ENCODE results near the gene CCDC57.

Gene CCDC57

DNA sequence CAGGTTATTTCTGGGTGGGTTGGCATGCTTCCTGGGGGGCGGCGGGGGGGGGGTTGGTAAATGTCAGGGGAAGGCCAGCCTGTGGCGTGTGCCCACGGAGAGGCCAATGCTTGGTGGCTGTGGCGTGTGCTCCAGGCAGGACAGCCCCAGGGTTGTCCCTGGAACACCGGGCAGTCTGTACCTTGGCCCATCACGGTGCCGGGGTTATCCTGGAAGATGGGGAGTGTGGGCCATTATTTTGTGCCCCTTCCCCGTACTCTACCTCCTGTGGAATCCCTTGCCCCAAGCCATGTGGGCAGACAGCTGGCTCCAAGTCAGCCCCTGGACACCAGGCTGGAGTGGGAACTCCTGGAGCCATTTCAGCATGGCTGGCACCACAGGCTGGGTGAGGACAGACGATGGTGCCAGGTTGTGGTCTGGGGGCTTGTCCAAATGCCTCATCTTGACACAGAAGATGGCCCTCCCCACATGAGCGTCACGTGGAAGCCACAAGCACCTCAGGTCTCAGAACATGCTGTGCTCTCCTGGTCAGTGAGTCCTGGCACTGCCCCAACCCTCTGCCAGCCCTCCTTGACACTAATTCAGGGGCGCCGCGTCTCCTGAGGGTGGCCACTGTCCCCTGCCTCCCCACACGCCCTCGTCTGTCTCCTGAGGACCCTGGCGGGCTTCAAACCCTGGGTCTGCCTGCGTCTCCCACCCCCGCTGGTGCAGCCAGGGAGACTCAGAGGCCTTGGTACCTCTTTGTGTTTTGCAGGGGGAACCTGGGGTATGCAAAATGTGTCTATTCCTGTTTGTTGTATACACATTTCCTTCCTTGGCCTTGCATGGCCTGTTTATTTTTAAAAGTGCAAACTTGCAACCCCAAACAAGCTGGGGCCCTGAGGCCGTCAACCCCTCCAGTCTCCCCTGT lies 20.5 kb upstream of the CCDC57 start:
- H3K4me3 ChIP-seq (ENCODE audit: low read depth, low read length): peak overlapping the region; percentile 22
- peak; percentile 50 for DNase-seq (ENCODE audit: low read depth)
- TF ChIP-seq, protein P1, sequence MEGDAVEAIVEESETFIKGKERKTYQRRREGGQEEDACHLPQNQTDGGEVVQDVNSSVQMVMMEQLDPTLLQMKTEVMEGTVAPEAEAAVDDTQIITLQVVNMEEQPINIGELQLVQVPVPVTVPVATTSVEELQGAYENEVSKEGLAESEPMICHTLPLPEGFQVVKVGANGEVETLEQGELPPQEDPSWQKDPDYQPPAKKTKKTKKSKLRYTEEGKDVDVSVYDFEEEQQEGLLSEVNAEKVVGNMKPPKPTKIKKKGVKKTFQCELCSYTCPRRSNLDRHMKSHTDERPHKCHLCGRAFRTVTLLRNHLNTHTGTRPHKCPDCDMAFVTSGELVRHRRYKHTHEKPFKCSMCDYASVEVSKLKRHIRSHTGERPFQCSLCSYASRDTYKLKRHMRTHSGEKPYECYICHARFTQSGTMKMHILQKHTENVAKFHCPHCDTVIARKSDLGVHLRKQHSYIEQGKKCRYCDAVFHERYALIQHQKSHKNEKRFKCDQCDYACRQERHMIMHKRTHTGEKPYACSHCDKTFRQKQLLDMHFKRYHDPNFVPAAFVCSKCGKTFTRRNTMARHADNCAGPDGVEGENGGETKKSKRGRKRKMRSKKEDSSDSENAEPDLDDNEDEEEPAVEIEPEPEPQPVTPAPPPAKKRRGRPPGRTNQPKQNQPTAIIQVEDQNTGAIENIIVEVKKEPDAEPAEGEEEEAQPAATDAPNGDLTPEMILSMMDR (IDR thresholded peaks at IDR 0.05; ENCODE audit: low read depth, low read length, missing control alignments): no peak

DNA sequence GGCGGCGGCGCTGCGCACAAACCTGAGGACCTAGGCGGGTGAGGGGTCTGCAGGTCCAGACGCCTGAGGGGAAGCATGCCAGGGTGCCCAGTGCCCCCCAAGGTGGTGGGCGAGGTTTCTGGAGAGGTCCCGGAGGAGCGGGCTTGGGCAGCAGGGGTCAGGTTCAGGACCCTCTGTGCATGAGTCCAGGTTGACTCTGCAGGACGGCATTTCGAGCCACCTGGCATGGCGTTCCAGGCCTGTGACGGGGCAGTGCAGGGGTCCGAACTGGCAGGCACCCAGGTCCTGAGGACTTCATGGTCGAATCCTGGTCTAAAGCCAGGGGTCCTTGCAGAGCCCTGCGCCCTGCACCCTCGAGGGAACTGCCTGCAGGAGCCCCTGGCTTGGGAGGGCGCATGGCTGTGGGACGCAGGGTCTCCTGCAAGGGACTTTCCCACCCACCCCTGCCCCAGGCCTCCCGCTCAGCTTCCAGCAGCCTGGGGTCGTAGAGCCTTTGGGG lies 19.7 kb upstream of the CCDC57 start:
- TF ChIP-seq, protein P1 (IDR thresholded peaks at IDR 0.05; ENCODE audit: low read depth, low read length, missing control alignments): no peak
- no peak for DNase-seq (ENCODE audit: low read depth)
- peak overlapping the region; percentile 94 for H3K4me3 ChIP-seq (ENCODE audit: low read depth, low read length)

DNA sequence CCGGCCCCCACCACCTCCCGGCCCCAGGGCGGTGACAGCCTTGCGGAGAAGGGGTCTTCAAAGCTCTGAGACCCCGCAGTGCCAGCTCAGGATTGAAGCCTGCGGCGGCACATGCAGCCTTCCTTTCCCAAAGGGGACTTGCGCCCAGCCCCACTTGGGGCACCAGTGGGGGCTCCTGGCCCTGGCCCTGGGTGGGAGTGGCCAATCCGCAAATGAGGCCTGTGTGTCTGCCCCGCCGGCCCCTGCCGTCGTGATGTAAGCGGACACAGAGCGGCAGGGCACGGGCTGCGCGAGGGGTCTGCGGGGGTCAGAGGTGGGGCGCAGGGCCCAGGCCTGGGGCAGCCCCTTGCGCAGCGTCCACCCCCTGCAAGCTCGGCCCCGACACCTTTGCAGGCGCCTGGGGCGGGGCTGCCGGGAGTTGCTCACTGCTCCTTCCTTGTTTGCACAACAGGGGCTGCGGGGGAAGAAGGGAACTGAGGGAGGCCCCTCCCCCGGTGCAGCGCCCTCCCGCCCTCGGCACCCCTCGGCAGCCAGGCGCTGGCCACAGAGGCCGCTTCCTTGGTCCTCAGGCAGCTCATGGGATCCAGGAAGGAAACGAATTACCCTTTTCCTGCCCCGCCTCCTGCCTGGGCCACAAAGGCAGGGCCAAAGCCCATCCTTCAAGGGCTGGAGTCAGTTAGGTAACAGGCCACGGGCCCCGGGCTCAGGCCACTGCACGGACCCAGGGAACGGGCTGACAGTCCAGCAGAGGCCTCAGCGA lies 19.1 kb upstream of the CCDC57 start:
- TF ChIP-seq, protein P1 (IDR thresholded peaks at IDR 0.05; ENCODE audit: low read depth, low read length, missing control alignments): no peak
- DNase-seq (ENCODE audit: low read depth): no peak
- peak overlapping the region; percentile 94 for H3K4me3 ChIP-seq (ENCODE audit: low read depth, low read length)

DNA sequence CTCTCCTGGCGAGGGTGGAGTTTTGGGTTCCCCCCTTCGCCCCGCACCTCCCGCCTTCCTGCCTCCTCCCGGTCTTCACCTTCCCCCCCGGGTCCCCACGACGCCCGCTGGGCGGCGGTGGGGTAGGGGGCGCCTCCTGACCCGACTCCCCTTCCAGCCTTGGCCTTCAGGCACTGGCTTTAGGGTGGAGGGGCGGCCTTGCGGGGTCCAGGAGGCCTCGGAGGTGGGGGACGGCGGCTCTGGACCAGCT lies 18.6 kb upstream of the CCDC57 start:
- peak overlapping the region; percentile 94 for H3K4me3 ChIP-seq (ENCODE audit: low read depth, low read length)
- TF ChIP-seq, protein P1 (IDR thresholded peaks at IDR 0.05; ENCODE audit: low read depth, low read length, missing control alignments): no peak
- no peak for DNase-seq (ENCODE audit: low read depth)

DNA sequence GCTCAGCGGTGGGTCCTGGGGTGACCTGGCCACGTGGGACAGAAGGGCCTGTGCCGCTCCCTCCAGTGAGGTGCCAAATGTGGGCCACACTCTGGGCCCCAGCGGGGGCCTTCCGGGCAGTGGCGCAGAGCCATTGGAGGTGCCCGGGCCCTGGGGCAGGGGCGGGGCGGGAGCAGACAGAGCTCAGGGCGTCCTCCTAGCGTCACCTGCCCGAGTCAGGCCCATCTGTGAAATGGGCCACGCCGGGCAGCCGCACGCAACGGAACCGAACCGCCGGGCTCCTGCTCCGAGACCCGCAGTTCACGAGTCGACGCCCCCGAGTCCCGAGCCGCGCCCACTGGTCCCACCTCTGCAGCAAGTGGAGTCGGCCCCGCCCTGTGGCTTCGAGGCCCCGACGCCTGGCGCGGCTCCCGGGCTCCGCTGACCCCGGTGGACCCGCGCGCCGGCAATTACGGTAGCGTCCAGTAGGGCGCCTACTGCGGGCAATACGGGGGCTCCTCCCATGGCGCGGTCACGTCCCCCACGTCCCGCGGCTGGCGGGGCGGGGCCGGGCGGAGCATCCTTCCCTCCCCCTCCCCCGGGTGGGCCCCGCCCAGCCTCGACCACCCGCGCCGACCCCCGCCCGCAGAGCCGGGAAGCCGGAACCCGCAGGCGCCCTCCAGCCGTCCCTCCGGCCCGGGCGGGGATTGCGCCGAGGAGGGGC lies 18.1 kb upstream of the CCDC57 start:
- DNase-seq (ENCODE audit: low read depth): no peak
- TF ChIP-seq, protein P1 (IDR thresholded peaks at IDR 0.05; ENCODE audit: low read depth, low read length, missing control alignments): peak; percentile 51

DNA sequence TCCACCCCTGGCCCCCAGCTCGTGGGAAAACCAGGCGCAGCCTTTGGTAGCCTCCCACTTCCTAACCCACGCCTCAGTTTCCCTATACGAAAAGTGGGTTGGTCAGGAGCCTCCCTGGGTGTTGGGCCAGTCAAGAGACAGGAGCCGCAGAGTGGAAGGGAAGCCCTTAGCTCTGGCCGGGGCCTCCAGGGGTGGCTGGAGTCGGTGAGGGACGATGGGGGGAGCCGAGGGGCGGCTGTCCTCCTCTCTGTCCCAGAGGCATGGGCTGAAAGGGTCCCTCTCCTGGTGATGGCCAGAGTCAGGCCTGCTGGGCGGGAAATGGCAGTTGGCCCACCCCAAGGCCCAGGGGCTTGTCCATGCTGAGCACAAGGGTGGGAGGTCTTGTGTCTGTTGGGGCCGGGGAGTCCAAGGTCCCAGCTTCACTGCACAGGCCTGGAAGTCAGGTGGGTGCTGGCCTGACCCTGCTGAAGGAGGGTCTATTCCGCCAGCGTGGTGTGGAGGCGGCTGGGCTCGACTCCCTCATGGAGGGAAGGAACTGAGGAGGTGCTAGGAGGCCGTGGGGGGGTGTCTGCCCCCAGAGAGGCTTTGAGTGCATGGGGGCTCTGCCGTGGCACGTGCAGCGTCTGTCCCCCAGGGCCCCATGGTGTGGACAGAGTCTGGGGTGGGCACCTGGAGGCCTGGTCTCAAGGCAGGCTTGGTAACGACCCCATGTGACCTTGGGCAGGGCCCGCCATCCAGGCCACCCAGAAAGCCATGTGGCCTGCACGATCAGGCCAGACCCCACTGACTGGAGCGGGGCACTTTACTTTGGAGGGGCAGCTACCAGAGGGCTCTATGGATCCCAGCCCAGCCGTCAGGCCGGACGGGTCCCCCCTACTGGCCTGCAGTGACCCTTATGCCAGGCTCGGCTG lies 17.3 kb upstream of the CCDC57 start:
- DNase-seq (ENCODE audit: low read depth): no peak
- TF ChIP-seq, protein P1 (IDR thresholded peaks at IDR 0.05; ENCODE audit: low read depth, low read length, missing control alignments): no peak
- peak overlapping the region; percentile 94 for H3K4me3 ChIP-seq (ENCODE audit: low read depth, low read length)

More for the DNA sequence above, 18.1 kb upstream of the CCDC57 start:
- peak overlapping the region; percentile 94 for H3K4me3 ChIP-seq (ENCODE audit: low read depth, low read length)

Data from GM12864 (cell line).